AG04450 (cell line): ENCODE data around the gene ASB10. TPM values are rescaled to one million over a fixed set of nuclear protein-coding genes. Genes with fewer than 3 reads are reported as not detected.

Experiments used
- CTCF ChIA-PET: fragments of 300-600, 350-600 bp; formaldehyde crosslinking; extraction: SDS; loops from one replicate; lab custom pipeline; 2022; ENCODE audit warnings: antibody characterized with exemption, inconsistent platforms; lab: Charles Lee
- POLR2A ChIA-PET: fragments of 350-600 bp; formaldehyde crosslinking; extraction: SDS; loops from one replicate; lab custom pipeline; 2021; ENCODE audit warnings: antibody characterized with exemption, inconsistent platforms; lab: Yijun Ruan, JAX
- DNase-seq: peaks from one replicate; pipeline ENCODE4 v3.0.0-alpha.2; 2011; ENCODE audit warnings: low read depth, low spot score
- H3K27ac ChIP-seq: one replicate; pipeline ENCODE4 v1.5.1; 2012; ENCODE audit warnings: low read depth, low read length, control low read depth
- H3K27me3 ChIP-seq: one replicate; pipeline ENCODE4 v1.6.0; 2012; ENCODE audit warnings: low read length; ENCODE audit not compliant: control insufficient read depth, insufficient read depth
- H3K4me3 ChIP-seq: 2 replicates; pipeline ENCODE4 v1.5.1; 2011; ENCODE audit warnings: mild to moderate bottlenecking, low read depth, low read length, control low read depth
- H3K9me3 ChIP-seq: 2 replicates; pipeline ENCODE4 v1.5.1; 2012; ENCODE audit warnings: low read length; ENCODE audit not compliant: control insufficient read depth, insufficient read depth
- CTCF ChIP-seq: IDR thresholded peaks from 2 replicates; pipeline ENCODE4 v1.5.1; 2011; ENCODE audit warnings: low read depth, low read length, control low read depth, inconsistent platforms
- polyA plus RNA-seq: library from polyadenylated mRNA; depleted of rRNA; stranded (reverse); fragments of >200 nt; gene quantifications from 2 replicates; pipeline ENCODE4 v1.2.3, GENCODE V29; 2011

ASB10 gene
- polyA plus RNA-seq, 1 experiment, result not detected

- DNase-seq, result no peak
- TF ChIP-seq CTCF, result no peak
- Histone ChIP-seq H3K9me3 (no peaks in the 10 kb centered on the region; the same call in 1 of the 2 replicates), H3K27ac (peak overlapping the region; percentile 21), H3K27me3 (no peaks in the 10 kb centered on the region), H3K4me3 (peak overlapping the region; percentile 81)
- ChIA-PET POLR2A (interaction anchor here (0.5 to 1.2 kb wide), 2 partner anchors 19 to 113 kb away, joined by 4 to 6 read pairs; partner anchors contain the start of gene NUB1), CTCF (interaction anchor here (8.4 kb wide), 1 partner anchor 15 kb away, joined by 64 read pairs; no protein-coding TSS in a partner anchor)
Measured at GRCh38 chr7:151228024-151228866, 41.2 kb upstream of the ASB10 start.

GRCh38 chr7:151226875-151227782 is 40.1 kb upstream of the ASB10 start, which contains the start of gene ABCF2:
ABCF2 (minus strand) TSS chr7:151227205; CDS start chr7:151226458, 747 bp downstream.
- peak; percentile 97 for DNase-seq
- Histone ChIP-seq H3K27me3 (no peaks in the 10 kb centered on the region), H3K9me3 (no peaks in the 10 kb centered on the region), H3K27ac (peak within 1 kb of the TSS; percentile 81), H3K4me3 (peak within 1 kb of the TSS; percentile 91)
- POLR2A ChIA-PET, result interaction anchor here (0.5 to 1.2 kb wide), 9 partner anchors 12 to 293 kb away, joined by 3 to 8 read pairs (median 5); partner anchors contain the start of genes NUB1 and RHEB
- CTCF ChIA-PET, result interaction anchor here (1.9 to 8.4 kb wide), 2 partner anchors 17 to 55 kb away, joined by 6 to 64 read pairs; no protein-coding TSS in a partner anchor
- no peak for TF ChIP-seq CTCF

- POLR2A ChIA-PET, result interaction anchor here (1.2 kb wide), 3 partner anchors 16 to 26 kb away, joined by 4 to 8 read pairs (median 7); no protein-coding TSS in a partner anchor
- DNase-seq, result no peak
- no peaks in the 10 kb centered on the region for H3K27me3 ChIP-seq
- CTCF ChIA-PET, result interaction anchor here (1.9 to 8.4 kb wide), 2 partner anchors 17 to 55 kb away, joined by 6 to 64 read pairs; no protein-coding TSS in a partner anchor
- H3K9me3 ChIP-seq, result no peaks in the 10 kb centered on the region
- TF ChIP-seq CTCF, result no peak
- peak overlapping the region; percentile 91 for H3K4me3 ChIP-seq
- peak overlapping the region; percentile 21 for H3K27ac ChIP-seq
Measured at GRCh38 chr7:151226560-151226874, 39.5 kb upstream of the ASB10 start.

- no peak for TF ChIP-seq CTCF
- DNase-seq, result no peak
- CTCF ChIA-PET, result interaction anchor here (0.9 to 8.4 kb wide), 3 partner anchors 18 to 115 kb away, joined by 3 to 64 read pairs (median 6); no protein-coding TSS in a partner anchor
- POLR2A ChIA-PET, result no interaction called here
- Histone ChIP-seq H3K27me3 (no peaks in the 10 kb centered on the region), H3K27ac (no peak overlapping the region), H3K4me3 (peak overlapping the region; percentile 91), H3K9me3 (no peaks in the 10 kb centered on the region)
Measured at GRCh38 chr7:151225948-151226510, 39.0 kb upstream of the ASB10 start.
